Gastroesophageal sphincter (tissue), 3 donors: ENCODE results near the gene IVD.

Experiments used
- CTCF ChIP-seq, 4 experiments: fragments of 200-600 bp in 2 of 4; fragments of 450-650 bp in 2 of 4; sonication (generic) in 1 of 4; IDR thresholded peaks; one replicate each; pipeline ENCODE4 v1.5.1; 2017 to 2019; ENCODE audit warnings: antibody characterized with exemption in 4 of 4, mild to moderate bottlenecking in 2 of 4, moderate library complexity in 2 of 4
- POLR2A ChIP-seq, 2 donors: fragments of 450-650 bp; IDR thresholded peaks; one replicate each; pipeline ENCODE4 v1.6.1; 2017; ENCODE audit warnings: antibody characterized with exemption in 2 of 2, mild to moderate bottlenecking in 2 of 2, moderate library complexity in 1 of 2
- POLR2AphosphoS5 ChIP-seq: sonication (generic); formaldehyde crosslinking; IDR thresholded peaks from one replicate; pipeline ENCODE4 v1.6.1; 2017; ENCODE audit warnings: antibody characterized with exemption

- TF ChIP-seq CTCF (IDR thresholded peaks at IDR 0.05) (no peak), POLR2AphosphoS5 (no peak), POLR2A (IDR thresholded peaks at IDR 0.05) (no peak)
These were observed 50.7 kb downstream of the IVD start for GRCh38 chr15:40456299-40456712.
